ENCODE measurements around the gene EDNRA.

DNA sequence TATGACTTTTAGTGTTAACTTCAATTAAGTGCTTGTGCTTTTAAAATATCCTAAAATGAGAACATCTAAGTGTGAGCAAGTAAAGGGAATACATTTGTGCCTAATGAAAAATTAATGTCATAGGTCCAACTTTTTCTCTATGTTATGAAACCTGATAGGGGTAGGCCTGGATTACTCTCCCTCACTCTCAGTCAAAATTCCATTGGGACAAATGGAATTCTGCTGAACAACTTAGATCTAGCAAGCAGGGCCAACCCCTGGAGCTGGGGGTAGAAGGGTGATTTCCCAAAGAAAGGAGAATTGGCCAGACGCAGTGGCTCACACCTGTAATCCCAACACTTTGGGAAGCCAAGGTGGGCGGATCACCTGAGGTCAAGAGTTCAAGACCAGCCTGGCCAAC, 67.4 kb downstream of the EDNRA start:
- TF ChIP-seq, protein P1, sequence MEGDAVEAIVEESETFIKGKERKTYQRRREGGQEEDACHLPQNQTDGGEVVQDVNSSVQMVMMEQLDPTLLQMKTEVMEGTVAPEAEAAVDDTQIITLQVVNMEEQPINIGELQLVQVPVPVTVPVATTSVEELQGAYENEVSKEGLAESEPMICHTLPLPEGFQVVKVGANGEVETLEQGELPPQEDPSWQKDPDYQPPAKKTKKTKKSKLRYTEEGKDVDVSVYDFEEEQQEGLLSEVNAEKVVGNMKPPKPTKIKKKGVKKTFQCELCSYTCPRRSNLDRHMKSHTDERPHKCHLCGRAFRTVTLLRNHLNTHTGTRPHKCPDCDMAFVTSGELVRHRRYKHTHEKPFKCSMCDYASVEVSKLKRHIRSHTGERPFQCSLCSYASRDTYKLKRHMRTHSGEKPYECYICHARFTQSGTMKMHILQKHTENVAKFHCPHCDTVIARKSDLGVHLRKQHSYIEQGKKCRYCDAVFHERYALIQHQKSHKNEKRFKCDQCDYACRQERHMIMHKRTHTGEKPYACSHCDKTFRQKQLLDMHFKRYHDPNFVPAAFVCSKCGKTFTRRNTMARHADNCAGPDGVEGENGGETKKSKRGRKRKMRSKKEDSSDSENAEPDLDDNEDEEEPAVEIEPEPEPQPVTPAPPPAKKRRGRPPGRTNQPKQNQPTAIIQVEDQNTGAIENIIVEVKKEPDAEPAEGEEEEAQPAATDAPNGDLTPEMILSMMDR (conservative IDR thresholded peaks at IDR 0.05) = no peak
- TF ChIP-seq EZH2 (IDR thresholded peaks at IDR 0.05; ENCODE audit: low read depth) = no peak
